Tibial nerve (tissue), 4 donors: ENCODE results near the gene FCER2. TPM values are rescaled to one million over a fixed set of nuclear protein-coding genes. Genes with fewer than 3 reads are reported as not detected.

Experiments
- DNase-seq, 2 donors: peaks; one replicate each; pipeline ENCODE4 v3.0.0-alpha.2; 2019; ENCODE audit warnings: low spot score in 2 of 2
- H3K27ac ChIP-seq, 4 donors: fragments of 200-600 bp; sonication (generic) in 3 of 4; one replicate each; pipeline ENCODE4 v1.5.1; 2017 to 2019; ENCODE audit warnings: mild to moderate bottlenecking in 1 of 4
- H3K27me3 ChIP-seq, 2 donors: fragments of 200-600 bp; sonication (generic) in 1 of 2; one replicate each; pipeline versions ENCODE4 v1.5.1 to v1.6.0; 2017 to 2019
- H3K36me3 ChIP-seq, 3 donors: fragments of 200-600 bp; sonication (generic); one replicate each; pipeline ENCODE4 v1.5.1; 2018 to 2019
- H3K4me1 ChIP-seq, 4 donors: fragments of 200-600 bp; sonication (generic) in 3 of 4; one replicate each; pipeline ENCODE4 v1.5.1; 2017 to 2019
- H3K4me3 ChIP-seq, 4 donors: fragments of 200-600 bp; sonication (generic) in 3 of 4; one replicate each; pipeline ENCODE4 v1.5.1; 2017 to 2019; ENCODE audit warnings: mild to moderate bottlenecking in 1 of 4, moderate library complexity in 1 of 4
- H3K9me3 ChIP-seq, 4 donors: fragments of 200-600 bp; sonication (generic) in 3 of 4; one replicate each; pipeline ENCODE4 v1.5.1; 2017 to 2019
- CTCF ChIP-seq, 5 experiments: fragments of 200-600 bp in 3 of 5; fragments of 450-650 bp in 2 of 5; sonication (generic) in 3 of 5; IDR thresholded peaks; one replicate each; pipeline ENCODE4 v1.5.1; 2016 to 2019; ENCODE audit warnings: antibody characterized with exemption in 5 of 5, mild to moderate bottlenecking in 3 of 5, moderate library complexity in 2 of 5
- EP300 ChIP-seq, 2 donors: sonication (generic); formaldehyde crosslinking; IDR thresholded peaks; one replicate each; pipeline ENCODE4 v1.6.1; 2017; ENCODE audit warnings: antibody characterized with exemption in 2 of 2, mild to moderate bottlenecking in 1 of 2
- POLR2A ChIP-seq, 2 donors: fragments of 450-650 bp; IDR thresholded peaks; one replicate each; pipeline ENCODE4 v1.6.1; 2017; ENCODE audit warnings: antibody characterized with exemption in 2 of 2, mild to moderate bottlenecking in 2 of 2, moderate library complexity in 2 of 2
- WGBS, 2 donors: methylation state at CpG; one replicate each; pipeline ENCODE4 v1.1.5; 2018; 5-methylcytosine and 5-hydroxymethylcytosine counted together
- total RNA-seq, 4 donors: library from RNA; depleted of rRNA; stranded (reverse); fragments of >200 nt; gene quantifications; one replicate each; pipeline ENCODE4 v1.1.0, GENCODE V29; 2016

The FCER2 gene
- total RNA-seq, 4 donors from 2014 or later = 0.90 to 1.0 TPM; not detected in 2

DNA sequence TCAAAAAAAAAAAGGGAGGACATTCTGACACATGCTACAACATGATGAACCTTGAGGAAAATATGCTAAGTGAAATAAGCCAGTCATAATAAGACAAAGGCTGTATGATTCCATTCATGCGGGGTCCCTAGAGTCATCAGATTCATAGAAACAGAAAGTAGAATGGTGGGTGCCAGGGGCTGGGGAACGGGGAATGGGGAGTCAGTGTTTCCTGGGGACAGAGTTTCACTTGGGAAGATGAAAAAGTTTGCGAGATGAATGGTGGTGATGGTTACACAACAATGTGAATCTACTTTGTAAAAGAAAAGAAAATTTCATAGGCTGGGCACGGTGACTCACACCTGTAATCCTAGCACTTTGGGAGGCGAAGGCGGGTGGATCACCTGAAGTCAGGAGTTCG lies 36.1 kb upstream of the FCER2 start:
- WGBS, 2 donors = 75 to 76% methylated on average over 7 of the region's 7 CpGs
- H3K9me3 ChIP-seq = no peaks in the 10 kb centered on the region
- TF ChIP-seq CTCF (IDR thresholded peaks at IDR 0.05) (no peak), EP300 (IDR thresholded peaks at IDR 0.05) (no peak), POLR2A (IDR thresholded peaks at IDR 0.05) (no peak)
- no peaks in the 10 kb centered on the region for H3K36me3 ChIP-seq
- H3K27ac ChIP-seq = no peak overlapping the region
- DNase-seq = no peak
- H3K4me3 ChIP-seq = no peak overlapping the region
- no peaks in the 10 kb centered on the region for H3K4me1 ChIP-seq
- H3K27me3 ChIP-seq = no peaks in the 10 kb centered on the region

- TF ChIP-seq CTCF (IDR thresholded peaks at IDR 0.05) (no peak), POLR2A (IDR thresholded peaks at IDR 0.05) (no peak), EP300 (IDR thresholded peaks at IDR 0.05) (no peak)
- no peak overlapping the region for H3K27ac ChIP-seq
- no peak for DNase-seq
- no peaks in the 10 kb centered on the region for H3K9me3 ChIP-seq
- H3K4me3 ChIP-seq = no peak overlapping the region
- 78 to 84% methylated on average over 11 of the region's 11 CpGs for WGBS, 2 donors
- H3K36me3 ChIP-seq = no peaks in the 10 kb centered on the region
- H3K27me3 ChIP-seq = no peaks in the 10 kb centered on the region
- no peaks in the 10 kb centered on the region for H3K4me1 ChIP-seq
Measured at GRCh38 chr19:7737215-7737614, 35.3 kb upstream of the FCER2 start.

GRCh38 chr19:7736148-7736547 lies 34.2 kb upstream of the FCER2 start:
- Histone ChIP-seq H3K4me1 (no peaks in the 10 kb centered on the region), H3K36me3 (no peaks in the 10 kb centered on the region), H3K9me3 (no peaks in the 10 kb centered on the region), H3K27me3 (peaks cover 0 to 7% of the 10 kb centered on the region in 2 donors), H3K4me3 (no peak overlapping the region), H3K27ac (no peak overlapping the region)
- WGBS, 2 donors = 54 to 70% methylated on average over 1 of the region's 1 CpG
- no peak for TF ChIP-seq POLR2A (IDR thresholded peaks at IDR 0.05)
- TF ChIP-seq EP300 (IDR thresholded peaks at IDR 0.05) = no peak
- no peak for TF ChIP-seq CTCF (IDR thresholded peaks at IDR 0.05)
- DNase-seq = no peak

DNA sequence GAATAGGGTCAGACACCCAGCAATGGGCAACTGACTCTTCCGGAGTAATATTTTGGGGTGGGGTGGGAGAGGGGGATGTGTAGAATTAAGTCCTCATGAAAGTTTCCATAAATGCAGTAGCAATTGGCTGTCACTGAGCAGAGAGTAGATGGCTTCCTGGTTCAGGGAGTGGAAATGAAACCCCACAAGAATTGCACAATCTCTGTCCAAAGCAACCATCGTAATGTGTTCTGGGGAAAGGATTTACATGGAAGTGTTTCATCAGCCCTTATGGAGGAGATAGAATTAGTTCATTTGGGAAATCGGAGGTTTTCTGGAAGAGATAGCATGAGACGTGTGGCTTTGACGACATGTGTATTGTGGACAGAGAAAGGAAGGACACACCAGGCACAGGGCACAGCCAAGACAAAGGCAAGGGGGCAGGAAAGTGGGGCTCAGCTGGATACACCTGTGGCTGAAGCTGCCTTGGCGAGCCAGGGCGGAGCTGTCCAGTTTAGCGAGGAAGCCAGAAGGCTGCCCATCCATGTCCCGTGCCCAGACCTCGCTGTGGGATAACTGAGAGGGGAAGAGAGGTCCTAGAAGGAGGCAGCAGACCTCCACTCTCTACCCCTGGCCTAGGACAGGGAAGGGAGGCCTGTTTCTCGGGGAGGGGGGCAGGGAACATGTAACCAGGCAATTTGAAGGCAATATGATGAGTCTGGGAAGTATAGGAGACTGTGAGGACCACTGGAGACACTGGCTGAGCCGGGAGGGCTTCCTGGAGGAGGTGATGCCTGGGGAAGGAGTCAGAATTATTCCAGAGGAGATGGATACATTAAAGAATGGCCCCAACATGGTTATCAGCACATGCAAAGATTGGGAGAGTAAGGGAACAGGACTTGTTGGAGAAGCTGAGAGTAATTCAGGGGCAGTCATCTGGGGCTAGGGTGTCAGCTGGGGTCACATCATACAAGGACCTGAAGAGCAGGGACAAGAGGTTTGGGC lies 32.6 kb upstream of the FCER2 start:
- Histone ChIP-seq H3K4me3 (no peak overlapping the region), H3K27ac (peak overlapping the region in 1 of 4 donors; percentile 19), H3K4me1 (no peaks in the 10 kb centered on the region), H3K9me3 (no peaks in the 10 kb centered on the region), H3K36me3 (no peaks in the 10 kb centered on the region), H3K27me3 (peaks cover 0 to 23% of the 10 kb centered on the region in 2 donors)
- WGBS, 2 donors = 54 to 55% methylated on average over 12 of the region's 12 CpGs
- TF ChIP-seq EP300 (IDR thresholded peaks at IDR 0.05) (peak in 1 of 2 donors; percentile 54), POLR2A (IDR thresholded peaks at IDR 0.05) (no peak), CTCF (IDR thresholded peaks at IDR 0.05) (no peak)
- peak in 1 of 2 donors; percentile 21 for DNase-seq

GRCh38 chr19:7733376-7733775 lies 31.4 kb upstream of the FCER2 start:
- no peaks in the 10 kb centered on the region for H3K9me3 ChIP-seq
- no peaks in the 10 kb centered on the region for H3K4me1 ChIP-seq
- no peak overlapping the region for H3K27ac ChIP-seq
- H3K4me3 ChIP-seq = no peak overlapping the region
- no peak for DNase-seq
- H3K36me3 ChIP-seq = no peaks in the 10 kb centered on the region
- no peak for TF ChIP-seq POLR2A (IDR thresholded peaks at IDR 0.05)
- no peak for TF ChIP-seq EP300 (IDR thresholded peaks at IDR 0.05)
- no peak for TF ChIP-seq CTCF (IDR thresholded peaks at IDR 0.05)
- H3K27me3 ChIP-seq = peaks cover 0 to 34% of the 10 kb centered on the region in 2 donors
- WGBS, 2 donors = 67 to 75% methylated on average over 6 of the region's 6 CpGs
